ENCODE results near the gene PAK4.

Gene PAK4

DNA sequence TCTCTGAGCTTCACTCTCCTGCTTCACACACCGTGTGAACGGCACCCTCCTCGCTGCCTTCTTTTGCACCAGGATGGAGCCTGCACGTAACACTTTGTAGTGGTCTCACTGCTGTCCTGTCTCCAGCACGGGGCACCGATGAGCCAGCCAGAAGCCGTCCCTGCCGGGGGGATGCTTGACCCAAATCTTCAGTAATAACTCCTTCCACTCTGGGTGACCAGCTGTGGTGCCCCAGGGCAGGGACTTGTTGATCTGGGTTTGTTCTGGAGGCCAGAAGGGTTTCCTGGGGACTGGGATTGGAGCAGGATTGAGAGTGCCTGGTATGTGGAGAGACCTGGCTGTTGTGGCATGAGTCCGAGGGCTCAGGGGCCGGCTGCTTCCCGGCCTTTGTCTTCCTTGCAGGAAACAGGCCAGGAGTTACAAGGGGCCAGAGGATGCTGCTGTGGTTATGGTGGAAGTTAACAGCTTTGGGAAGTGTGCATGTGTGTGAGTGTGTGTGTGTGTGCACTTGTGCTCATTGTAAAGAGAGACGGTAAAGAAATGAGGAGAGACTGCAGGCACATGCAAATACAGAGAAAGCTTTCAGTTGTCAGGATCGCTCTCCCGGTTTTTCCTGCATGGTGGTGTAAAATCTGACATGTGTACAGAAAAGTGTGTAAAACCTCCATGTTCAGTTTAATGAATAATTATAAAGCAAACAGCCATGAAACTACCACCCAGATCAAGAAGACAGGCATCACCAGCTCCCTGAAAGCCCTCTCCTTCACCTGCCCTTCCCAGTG lies 18.9 kb downstream of the PAK4 start:
- no peak overlapping the region for H3K4me3 ChIP-seq (ENCODE audit: low read depth, low read length)
- TF ChIP-seq, protein P1, sequence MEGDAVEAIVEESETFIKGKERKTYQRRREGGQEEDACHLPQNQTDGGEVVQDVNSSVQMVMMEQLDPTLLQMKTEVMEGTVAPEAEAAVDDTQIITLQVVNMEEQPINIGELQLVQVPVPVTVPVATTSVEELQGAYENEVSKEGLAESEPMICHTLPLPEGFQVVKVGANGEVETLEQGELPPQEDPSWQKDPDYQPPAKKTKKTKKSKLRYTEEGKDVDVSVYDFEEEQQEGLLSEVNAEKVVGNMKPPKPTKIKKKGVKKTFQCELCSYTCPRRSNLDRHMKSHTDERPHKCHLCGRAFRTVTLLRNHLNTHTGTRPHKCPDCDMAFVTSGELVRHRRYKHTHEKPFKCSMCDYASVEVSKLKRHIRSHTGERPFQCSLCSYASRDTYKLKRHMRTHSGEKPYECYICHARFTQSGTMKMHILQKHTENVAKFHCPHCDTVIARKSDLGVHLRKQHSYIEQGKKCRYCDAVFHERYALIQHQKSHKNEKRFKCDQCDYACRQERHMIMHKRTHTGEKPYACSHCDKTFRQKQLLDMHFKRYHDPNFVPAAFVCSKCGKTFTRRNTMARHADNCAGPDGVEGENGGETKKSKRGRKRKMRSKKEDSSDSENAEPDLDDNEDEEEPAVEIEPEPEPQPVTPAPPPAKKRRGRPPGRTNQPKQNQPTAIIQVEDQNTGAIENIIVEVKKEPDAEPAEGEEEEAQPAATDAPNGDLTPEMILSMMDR (IDR thresholded peaks at IDR 0.05; ENCODE audit: insufficient read depth, low read depth, low read length, missing control alignments) = no peak
- DNase-seq (ENCODE audit: low read depth) = no peak

GRCh38 chr19:39145180-39145953 lies 19.8 kb downstream of the PAK4 start:
- TF ChIP-seq, protein P1 (IDR thresholded peaks at IDR 0.05; ENCODE audit: insufficient read depth, low read depth, low read length, missing control alignments) = no peak
- DNase-seq (ENCODE audit: low read depth) = no peak
- no peak overlapping the region for H3K4me3 ChIP-seq (ENCODE audit: low read depth, low read length)

DNA sequence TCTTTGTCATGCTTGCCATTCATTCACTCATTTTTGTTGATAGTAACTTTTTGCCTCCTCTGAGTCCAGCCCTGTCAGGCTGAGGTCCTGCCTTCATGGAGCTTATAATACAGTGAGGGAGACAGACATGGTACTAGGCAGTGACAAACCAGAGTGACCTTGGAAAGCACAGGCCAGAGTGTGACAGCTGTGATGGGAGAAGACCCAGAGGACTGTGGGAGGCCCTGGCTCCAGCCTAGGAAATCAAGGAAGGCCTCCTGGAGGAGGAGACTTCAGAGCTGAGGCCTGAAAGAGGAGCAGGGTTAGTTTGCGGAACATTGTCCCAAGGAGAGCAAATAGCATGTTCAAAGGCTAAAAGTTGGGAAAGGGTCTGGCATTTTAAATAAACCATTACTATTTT lies 20.5 kb downstream of the PAK4 start:
- H3K4me3 ChIP-seq (ENCODE audit: low read depth, low read length) = no peak overlapping the region
- TF ChIP-seq, protein P1 (IDR thresholded peaks at IDR 0.05; ENCODE audit: insufficient read depth, low read depth, low read length, missing control alignments) = no peak
- DNase-seq (ENCODE audit: low read depth) = no peak

DNA sequence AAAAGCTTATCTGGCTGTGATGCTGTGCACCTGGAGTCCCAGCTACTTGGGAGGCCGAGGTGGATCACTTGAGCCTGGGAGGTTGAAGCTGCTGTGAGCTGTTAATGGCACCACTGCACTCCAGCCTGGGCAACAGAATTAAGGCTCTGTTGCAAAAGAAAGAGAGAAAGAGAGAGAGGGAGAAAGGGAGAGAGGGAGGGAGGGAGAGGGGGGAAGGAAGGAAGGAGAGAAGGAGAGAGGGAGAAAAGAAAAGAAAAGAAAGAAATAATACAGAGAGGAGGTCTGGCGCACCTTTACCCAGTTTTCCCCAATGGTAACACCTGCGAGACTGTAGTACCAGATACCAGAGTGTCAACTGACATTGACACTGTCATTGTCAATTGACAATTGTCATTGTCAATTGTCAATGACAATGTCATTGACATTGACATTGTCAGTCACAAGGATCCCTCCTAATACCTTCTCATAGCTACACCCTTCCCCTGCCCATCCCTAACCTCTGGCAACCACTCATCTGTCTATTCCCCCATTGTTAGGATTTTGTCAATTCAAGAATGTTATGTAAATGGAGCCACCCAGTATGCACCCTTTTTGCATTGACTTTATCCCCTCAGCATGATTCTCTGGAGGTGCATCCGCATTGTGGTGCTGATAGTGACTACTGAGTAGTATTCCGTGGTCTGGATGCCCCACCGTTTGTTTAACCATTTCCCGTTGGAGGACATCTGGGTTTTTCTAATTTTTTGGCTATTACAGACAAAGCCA lies 21.3 kb downstream of the PAK4 start:
- TF ChIP-seq, protein P1 (IDR thresholded peaks at IDR 0.05; ENCODE audit: insufficient read depth, low read depth, low read length, missing control alignments) = no peak
- H3K4me3 ChIP-seq (ENCODE audit: low read depth, low read length) = no peak overlapping the region
- DNase-seq (ENCODE audit: low read depth) = no peak

DNA sequence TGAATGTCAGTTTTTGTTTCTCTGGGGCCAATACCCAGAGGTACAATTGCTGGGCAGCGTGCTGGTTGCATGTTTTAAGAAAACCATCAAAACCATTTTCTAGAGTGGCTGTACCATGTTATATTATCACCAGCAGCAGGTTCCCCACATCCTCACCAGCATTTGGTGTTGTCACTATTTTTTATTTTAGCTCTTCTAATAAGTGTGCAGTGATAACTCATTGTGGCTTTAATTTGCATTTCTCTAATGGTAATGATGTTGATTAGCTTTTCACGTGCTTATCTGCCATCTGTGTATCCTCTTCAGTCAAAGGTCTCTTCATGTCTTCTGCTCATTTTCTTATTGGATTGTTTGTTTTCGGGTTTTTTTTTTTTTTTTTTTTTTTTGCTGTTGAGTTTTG lies 21.9 kb downstream of the PAK4 start:
- H3K4me3 ChIP-seq (ENCODE audit: low read depth, low read length) = no peak overlapping the region
- no peak for DNase-seq (ENCODE audit: low read depth)
- TF ChIP-seq, protein P1 (IDR thresholded peaks at IDR 0.05; ENCODE audit: insufficient read depth, low read depth, low read length, missing control alignments) = no peak

GRCh38 chr19:39148939-39149529 lies 23.4 kb downstream of the PAK4 start:
- DNase-seq (ENCODE audit: low read depth) = no peak
- H3K4me3 ChIP-seq (ENCODE audit: low read depth, low read length) = no peak overlapping the region
- TF ChIP-seq, protein P1 (IDR thresholded peaks at IDR 0.05; ENCODE audit: insufficient read depth, low read depth, low read length, missing control alignments) = no peak

Data from GM12865 (cell line).